EH (cell line): ENCODE results near the gene UBAC2.

ENCODE experiments used
- DNase-seq: peaks from one replicate; pipeline ENCODE4 v3.0.0-alpha.2; 2015; ENCODE audit warnings: low read depth

The UBAC2 gene

GRCh38 chr13:99296398-99296797 lies 95.7 kb downstream of the UBAC2 start:
- DNase-seq, result no peak

- peak; percentile 20 for DNase-seq
Observed at GRCh38 chr13:99297331-99297730, 96.7 kb downstream of the UBAC2 start.

GRCh38 chr13:99298056-99298455 lies 97.4 kb downstream of the UBAC2 start:
- DNase-seq, result no peak

DNA sequence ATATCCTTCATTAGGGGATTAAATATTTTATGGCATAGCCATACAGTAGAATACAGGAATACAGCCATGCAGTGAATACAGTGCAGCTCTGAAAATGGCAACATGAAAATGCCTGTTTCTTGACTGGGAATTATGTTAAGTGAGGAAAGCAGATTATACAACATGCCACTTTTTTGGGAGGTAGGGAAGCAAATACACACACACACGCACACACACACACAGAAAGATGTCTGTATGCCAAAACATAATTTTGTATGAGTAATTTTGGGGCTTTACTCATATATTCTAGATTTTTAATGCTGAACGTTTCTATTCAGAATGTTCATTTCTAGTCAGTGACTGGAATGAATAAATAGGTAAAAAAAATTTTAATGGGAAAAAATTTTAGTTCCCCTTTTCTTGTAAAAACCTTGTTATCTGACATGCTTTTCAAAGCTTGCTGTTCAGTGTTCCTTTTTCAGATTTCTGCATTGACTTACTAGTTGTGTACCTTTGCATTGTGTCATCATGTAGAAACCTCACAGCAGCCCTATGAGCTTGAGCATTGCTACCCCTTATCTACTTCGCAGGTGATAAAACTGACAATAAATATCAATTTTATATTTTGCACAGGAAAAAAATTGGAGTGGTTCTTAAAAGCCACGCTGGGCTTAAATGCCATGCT lies 98.7 kb downstream of the UBAC2 start:
- DNase-seq, result no peak

DNA sequence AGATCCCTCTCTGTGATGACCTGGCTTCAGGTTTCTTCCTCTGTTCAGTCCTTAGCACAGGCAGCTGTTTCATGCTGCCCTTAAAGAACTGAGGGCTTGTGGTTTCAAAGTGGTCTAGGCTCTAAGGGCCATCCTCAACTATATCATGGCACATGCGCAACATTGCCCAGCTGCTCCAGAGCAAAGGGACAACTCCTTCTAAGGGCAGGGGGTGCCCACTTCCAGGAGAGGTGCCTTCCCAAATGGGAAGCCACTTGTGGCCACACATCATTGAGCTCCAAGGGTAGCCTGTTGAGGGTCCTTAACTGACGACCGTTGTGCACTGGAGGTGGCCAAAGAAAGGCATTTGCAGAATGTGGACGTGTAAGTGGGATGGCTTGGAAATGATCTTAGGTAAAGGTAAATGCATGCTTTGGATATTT lies 99.3 kb downstream of the UBAC2 start:
- no peak for DNase-seq

DNA sequence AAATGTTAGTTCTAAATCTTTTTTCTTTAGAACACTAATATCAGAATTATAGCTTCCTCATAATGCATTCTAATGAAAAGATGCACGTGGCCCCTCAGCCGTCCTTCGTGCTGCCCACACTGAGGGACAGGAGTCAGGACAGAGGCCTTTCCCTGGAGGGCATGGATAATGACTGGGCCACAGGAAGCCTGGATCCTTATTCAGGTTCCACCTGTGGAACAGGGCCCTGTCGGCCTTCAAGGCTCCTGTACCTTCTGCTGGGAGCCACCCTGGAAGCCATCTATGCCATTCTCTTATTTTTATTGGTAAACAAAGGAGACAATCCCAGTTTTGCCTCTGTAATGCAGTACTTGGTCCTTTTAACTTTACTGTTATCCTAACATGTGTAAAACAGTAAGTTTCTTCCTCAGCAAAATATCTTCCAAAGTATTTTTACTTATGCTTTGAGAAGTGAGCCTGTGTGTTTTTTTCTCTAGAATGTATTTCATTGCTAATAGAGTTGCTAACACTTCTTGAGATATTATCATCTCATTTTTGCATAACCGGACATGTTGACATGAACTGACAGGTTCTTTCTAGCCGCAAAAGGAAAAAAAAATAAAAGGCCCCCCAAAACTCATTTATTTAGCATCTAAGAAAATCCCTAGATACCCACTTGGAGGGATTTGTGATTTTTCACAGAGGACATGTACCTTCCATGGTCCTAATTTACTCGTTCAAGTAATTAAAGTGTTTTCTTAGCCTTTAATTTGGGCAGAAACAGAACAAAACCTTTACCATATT lies 100.6 kb downstream of the UBAC2 start:
- no peak for DNase-seq

DNA sequence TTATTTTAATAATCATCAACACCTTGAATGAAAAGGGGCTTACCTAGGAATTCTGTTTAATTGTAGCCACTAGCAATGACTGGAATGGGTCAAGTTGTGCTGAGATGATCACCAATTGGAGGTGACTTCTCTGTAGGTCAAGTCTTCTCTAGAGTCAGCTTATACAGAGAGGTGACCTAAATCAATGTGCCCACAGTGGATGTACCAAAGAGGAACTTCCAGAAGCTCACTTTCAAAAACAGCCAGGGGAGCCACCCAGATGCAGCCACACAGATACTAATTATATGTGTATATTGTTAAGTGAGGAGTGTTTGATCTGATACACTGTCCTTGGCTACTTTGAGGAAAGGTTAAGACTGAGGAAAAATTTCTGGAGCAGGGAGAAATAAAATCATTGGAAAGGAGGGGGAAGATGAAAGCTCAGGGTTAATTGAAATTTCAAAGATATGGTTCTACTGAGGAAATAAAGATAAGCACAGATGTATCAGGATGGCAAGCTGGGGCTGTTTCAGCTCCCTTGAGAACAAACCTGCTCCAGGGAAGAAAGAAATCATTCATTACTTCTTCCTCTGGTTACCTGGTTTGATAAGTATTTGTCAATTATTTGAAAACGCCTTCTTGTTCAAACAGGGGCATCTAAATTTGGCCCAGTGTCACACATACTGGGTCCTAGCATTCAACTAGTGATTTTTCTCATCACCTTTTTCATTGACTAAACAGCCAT lies 101.4 kb downstream of the UBAC2 start:
- DNase-seq, result no peak

GRCh38 chr13:99302637-99303505 lies 102.2 kb downstream of the UBAC2 start:
- no peak for DNase-seq

- DNase-seq, result no peak
Observed at GRCh38 chr13:99303863-99304521, 103.3 kb downstream of the UBAC2 start.

- DNase-seq, result no peak
Observed at GRCh38 chr13:99304541-99304940, 103.9 kb downstream of the UBAC2 start.

GRCh38 chr13:99305158-99305557 lies 104.5 kb downstream of the UBAC2 start:
- no peak for DNase-seq

DNA sequence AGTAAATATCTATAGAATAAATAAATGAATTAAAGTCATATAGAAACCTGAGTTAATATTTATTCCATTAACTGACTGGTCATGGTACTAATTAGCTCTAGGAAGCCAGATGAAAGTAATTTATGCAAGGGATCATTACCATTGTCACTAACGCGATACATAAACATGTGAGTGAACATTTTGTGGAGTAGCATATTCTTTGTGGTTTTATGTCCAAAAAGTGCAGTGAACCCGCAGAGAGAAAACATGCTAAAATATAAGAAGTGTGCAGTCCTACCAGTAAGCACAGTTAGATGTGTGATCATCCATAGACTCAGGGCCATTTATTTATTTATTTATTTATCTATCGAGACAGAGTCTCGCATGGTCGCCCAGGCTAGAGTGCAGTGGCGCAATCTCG lies 104.9 kb downstream of the UBAC2 start:
- no peak for DNase-seq

GRCh38 chr13:99307247-99307646 lies 106.6 kb downstream of the UBAC2 start, which contains the start of gene GPR183:
TSS of gene GPR183 (minus strand) at chr13:99307399. CDS start at chr13:99296145, 11,254 bp downstream.
- DNase-seq, result peak; percentile 75

GRCh38 chr13:99307648-99308339 lies 107.1 kb downstream of the UBAC2 start:
- peak; percentile 82 for DNase-seq

GRCh38 chr13:99308471-99309087 lies 107.9 kb downstream of the UBAC2 start:
- peak; percentile 73 for DNase-seq

DNA sequence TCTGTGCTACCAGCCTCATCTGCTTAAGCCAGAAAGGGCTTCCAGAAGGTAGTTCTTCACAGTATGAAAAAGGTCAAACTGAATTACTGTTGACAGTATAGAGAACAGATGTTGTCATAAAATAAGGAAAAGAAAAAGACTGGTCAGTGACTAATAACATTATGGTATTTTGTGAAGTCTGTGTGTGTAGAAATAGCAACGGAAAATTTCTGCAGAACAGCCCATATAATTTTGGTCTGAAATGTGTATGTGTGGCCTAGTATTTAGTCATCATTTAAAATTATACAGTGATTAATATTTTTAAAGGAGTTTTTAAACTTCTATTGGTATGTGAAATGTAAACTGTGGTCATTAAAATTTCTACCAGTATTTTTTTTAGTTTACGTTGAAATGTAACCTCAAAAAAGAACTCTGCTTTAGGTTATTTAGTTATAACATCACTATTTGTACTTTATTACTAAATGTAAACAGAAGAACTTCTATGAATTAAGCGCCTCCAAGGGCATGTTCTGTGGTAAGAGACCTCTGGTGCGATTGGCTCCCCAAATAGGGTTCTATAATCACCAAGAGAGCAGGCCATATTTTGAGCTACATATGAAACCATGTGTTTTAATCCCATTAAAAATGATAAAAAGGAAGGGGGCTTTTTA lies 109.9 kb downstream of the UBAC2 start:
- peak; percentile 94 for DNase-seq

GRCh38 chr13:99311137-99311536 lies 110.5 kb downstream of the UBAC2 start:
- peak; percentile 48 for DNase-seq

- DNase-seq, result no peak
Observed at GRCh38 chr13:99311748-99312492, 111.3 kb downstream of the UBAC2 start.

- DNase-seq, result peak; percentile 87
Observed at GRCh38 chr13:99312493-99312883, 111.8 kb downstream of the UBAC2 start.
